ENCODE measurements around the gene CD27. TPM values are rescaled to one million over a fixed set of nuclear protein-coding genes. Genes with fewer than 3 reads are reported as not detected.

Gene CD27
- polyA plus RNA-seq, 3 donors: 0.08 to 1.2 (median 0.88) TPM

- H3K9me3 Mint-ChIP-seq: no peaks in the 10 kb centered on the region
- peak overlapping the region; percentile 92 to 97 (median 95) for H3K27ac Mint-ChIP-seq
- Histone ChIP-seq H3K4me2 (replicated peaks; ENCODE audit: extremely low read depth, low read length, poor library complexity, severe bottlenecking) (peak overlapping the region; percentile 91), H3K9me3 (replicated peaks in 1 of 2; ENCODE audit: control insufficient read depth in 1 of 2, insufficient read depth in 1 of 2, low read length in 2 of 2) (no peaks in the 10 kb centered on the region), H4K20me1 (ENCODE audit: insufficient read depth, low read length) (no peaks in the 10 kb centered on the region), H3K79me2 (ENCODE audit: insufficient read depth, low read length) (peaks cover 28% of the 10 kb centered on the region), H3K27me3 (ENCODE audit: control insufficient read depth in 2 of 2, insufficient read depth in 2 of 2, low read length in 2 of 2) (no peaks in the 10 kb centered on the region), H3K4me1 (ENCODE audit: control insufficient read depth in 1 of 2, insufficient read depth in 2 of 2, low read length in 2 of 2) (peaks cover 21 to 24% of the 10 kb centered on the region in 2 donors), H2AFZ (ENCODE audit: insufficient read depth, low read depth, low read length, poor library complexity, severe bottlenecking) (peak overlapping the region; percentile 97), H3K9ac (ENCODE audit: insufficient read depth, low read length, poor library complexity, severe bottlenecking) (peak overlapping the region; percentile 88), H3K4me3 (replicated peaks in 1 of 3; ENCODE audit: low read depth in 2 of 3, low read length in 3 of 3) (peak overlapping the region; percentile 63 to 94 (median 66)), H3K27ac (ENCODE audit: low read depth in 1 of 2, low read length in 2 of 2) (peak overlapping the region; percentile 85 to 92), H3K36me3 (replicated peaks in 1 of 2; ENCODE audit: control insufficient read depth in 1 of 2, insufficient read depth in 2 of 2, low read length in 2 of 2) (peaks cover 19 to 43% of the 10 kb centered on the region in 2 donors)
- H3K36me3 Mint-ChIP-seq: peaks cover 32 to 35% of the 10 kb centered on the region in 2 donors
- intact Hi-C loops (cut with micrococcal nuclease): no loop called here
- H3K27me3 Mint-ChIP-seq (ENCODE audit: low read depth in 3 of 3): no peaks in the 10 kb centered on the region
- TF ChIP-seq, protein P1, sequence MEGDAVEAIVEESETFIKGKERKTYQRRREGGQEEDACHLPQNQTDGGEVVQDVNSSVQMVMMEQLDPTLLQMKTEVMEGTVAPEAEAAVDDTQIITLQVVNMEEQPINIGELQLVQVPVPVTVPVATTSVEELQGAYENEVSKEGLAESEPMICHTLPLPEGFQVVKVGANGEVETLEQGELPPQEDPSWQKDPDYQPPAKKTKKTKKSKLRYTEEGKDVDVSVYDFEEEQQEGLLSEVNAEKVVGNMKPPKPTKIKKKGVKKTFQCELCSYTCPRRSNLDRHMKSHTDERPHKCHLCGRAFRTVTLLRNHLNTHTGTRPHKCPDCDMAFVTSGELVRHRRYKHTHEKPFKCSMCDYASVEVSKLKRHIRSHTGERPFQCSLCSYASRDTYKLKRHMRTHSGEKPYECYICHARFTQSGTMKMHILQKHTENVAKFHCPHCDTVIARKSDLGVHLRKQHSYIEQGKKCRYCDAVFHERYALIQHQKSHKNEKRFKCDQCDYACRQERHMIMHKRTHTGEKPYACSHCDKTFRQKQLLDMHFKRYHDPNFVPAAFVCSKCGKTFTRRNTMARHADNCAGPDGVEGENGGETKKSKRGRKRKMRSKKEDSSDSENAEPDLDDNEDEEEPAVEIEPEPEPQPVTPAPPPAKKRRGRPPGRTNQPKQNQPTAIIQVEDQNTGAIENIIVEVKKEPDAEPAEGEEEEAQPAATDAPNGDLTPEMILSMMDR (IDR thresholded peaks at IDR 0.05): no peak
- H3K4me3 Mint-ChIP-seq: peak overlapping the region; percentile 95 to 98
- 18% methylated on average over 11 of the region's 11 CpGs for WGBS (ENCODE audit: insufficient coverage)
- peaks cover 28% of the 10 kb centered on the region for H3K4me1 Mint-ChIP-seq
- no peak for DNase-seq
Measured at GRCh38 chr12:6450869-6451347, 6.2 kb downstream of the CD27 start.

DNA sequence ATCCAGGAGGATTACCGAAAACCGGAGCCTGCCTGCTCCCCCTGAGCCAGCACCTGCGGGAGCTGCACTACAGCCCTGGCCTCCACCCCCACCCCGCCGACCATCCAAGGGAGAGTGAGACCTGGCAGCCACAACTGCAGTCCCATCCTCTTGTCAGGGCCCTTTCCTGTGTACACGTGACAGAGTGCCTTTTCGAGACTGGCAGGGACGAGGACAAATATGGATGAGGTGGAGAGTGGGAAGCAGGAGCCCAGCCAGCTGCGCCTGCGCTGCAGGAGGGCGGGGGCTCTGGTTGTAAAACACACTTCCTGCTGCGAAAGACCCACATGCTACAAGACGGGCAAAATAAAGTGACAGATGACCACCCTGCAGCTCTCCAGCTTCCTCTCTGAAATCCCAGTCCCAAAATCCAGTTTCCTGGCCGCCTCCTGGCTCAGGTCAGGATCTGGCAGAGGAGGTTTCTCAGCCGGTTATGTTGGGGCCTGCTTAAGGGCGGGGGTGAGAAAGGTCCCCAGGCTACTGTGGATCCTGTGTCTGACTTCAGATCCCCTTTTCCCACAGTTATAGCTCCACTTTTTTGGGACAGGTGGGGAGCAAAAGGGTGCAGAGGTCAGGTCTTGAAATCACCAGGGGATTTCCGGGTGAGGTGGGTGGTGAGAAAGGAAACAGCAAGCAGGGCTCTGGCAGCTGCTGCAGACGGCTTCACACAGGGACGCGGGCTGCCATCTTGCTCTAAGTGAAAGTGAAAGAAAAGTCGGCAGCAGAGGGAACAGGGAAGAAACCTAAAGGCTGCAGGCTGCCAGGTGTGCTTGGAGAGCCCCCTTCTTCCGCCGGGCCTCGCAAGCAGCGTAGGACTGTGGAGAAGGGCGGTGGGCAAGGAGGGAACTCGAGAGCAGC is 6.8 kb downstream of the CD27 start, which contains the start of gene TAPBPL:
Gene TAPBPL (plus strand): TSS at position 695 of the 897 bp plus-strand sequence. CDS start 207 bp downstream, outside the sequence.
- H3K4me3 Mint-ChIP-seq: peak within 1 kb of the TSS; percentile 95 to 98
- Histone ChIP-seq H3K9ac (ENCODE audit: insufficient read depth, low read length, poor library complexity, severe bottlenecking) (peak within 1 kb of the TSS; percentile 88), H3K36me3 (replicated peaks in 1 of 2; ENCODE audit: control insufficient read depth in 1 of 2, insufficient read depth in 2 of 2, low read length in 2 of 2) (peaks cover 17 to 44% of the 10 kb centered on the region in 2 donors), H3K27me3 (ENCODE audit: control insufficient read depth in 2 of 2, insufficient read depth in 2 of 2, low read length in 2 of 2) (no peaks in the 10 kb centered on the region), H3K9me3 (replicated peaks in 1 of 2; ENCODE audit: control insufficient read depth in 1 of 2, insufficient read depth in 1 of 2, low read length in 2 of 2) (no peaks in the 10 kb centered on the region), H3K79me2 (ENCODE audit: insufficient read depth, low read length) (peaks cover 28% of the 10 kb centered on the region), H3K4me1 (ENCODE audit: control insufficient read depth in 1 of 2, insufficient read depth in 2 of 2, low read length in 2 of 2) (peaks cover 21 to 24% of the 10 kb centered on the region in 2 donors), H3K4me2 (replicated peaks; ENCODE audit: extremely low read depth, low read length, poor library complexity, severe bottlenecking) (peak within 1 kb of the TSS; percentile 91), H4K20me1 (ENCODE audit: insufficient read depth, low read length) (no peaks in the 10 kb centered on the region), H3K4me3 (replicated peaks in 1 of 3; ENCODE audit: low read depth in 2 of 3, low read length in 3 of 3) (peak within 1 kb of the TSS; percentile 63 to 94 (median 66)), H3K27ac (ENCODE audit: low read depth in 1 of 2, low read length in 2 of 2) (peak within 1 kb of the TSS; percentile 85 to 92), H2AFZ (ENCODE audit: insufficient read depth, low read depth, low read length, poor library complexity, severe bottlenecking) (peak within 1 kb of the TSS; percentile 97)
- WGBS (ENCODE audit: insufficient coverage): 0% methylated on average over 20 of the region's 27 CpGs
- intact Hi-C loops (cut with micrococcal nuclease): no loop called here
- H3K27ac Mint-ChIP-seq: peak within 1 kb of the TSS; percentile 92 to 97 (median 95)
- H3K27me3 Mint-ChIP-seq (ENCODE audit: low read depth in 3 of 3): no peaks in the 10 kb centered on the region
- H3K9me3 Mint-ChIP-seq: no peaks in the 10 kb centered on the region
- TF ChIP-seq, protein P1 (IDR thresholded peaks at IDR 0.05): no peak
- H3K4me1 Mint-ChIP-seq: peaks cover 28% of the 10 kb centered on the region
- peaks cover 39% of the 10 kb centered on the region in 2 donors for H3K36me3 Mint-ChIP-seq
- DNase-seq: peak; percentile 52 to 84 (median 66)
